Measurements from ENCODE around the gene TAGLN3. TPM values are rescaled to one million over a fixed set of nuclear protein-coding genes. Genes with fewer than 3 reads are reported as not detected.

Gene TAGLN3
- not detected for total RNA-seq

DNA sequence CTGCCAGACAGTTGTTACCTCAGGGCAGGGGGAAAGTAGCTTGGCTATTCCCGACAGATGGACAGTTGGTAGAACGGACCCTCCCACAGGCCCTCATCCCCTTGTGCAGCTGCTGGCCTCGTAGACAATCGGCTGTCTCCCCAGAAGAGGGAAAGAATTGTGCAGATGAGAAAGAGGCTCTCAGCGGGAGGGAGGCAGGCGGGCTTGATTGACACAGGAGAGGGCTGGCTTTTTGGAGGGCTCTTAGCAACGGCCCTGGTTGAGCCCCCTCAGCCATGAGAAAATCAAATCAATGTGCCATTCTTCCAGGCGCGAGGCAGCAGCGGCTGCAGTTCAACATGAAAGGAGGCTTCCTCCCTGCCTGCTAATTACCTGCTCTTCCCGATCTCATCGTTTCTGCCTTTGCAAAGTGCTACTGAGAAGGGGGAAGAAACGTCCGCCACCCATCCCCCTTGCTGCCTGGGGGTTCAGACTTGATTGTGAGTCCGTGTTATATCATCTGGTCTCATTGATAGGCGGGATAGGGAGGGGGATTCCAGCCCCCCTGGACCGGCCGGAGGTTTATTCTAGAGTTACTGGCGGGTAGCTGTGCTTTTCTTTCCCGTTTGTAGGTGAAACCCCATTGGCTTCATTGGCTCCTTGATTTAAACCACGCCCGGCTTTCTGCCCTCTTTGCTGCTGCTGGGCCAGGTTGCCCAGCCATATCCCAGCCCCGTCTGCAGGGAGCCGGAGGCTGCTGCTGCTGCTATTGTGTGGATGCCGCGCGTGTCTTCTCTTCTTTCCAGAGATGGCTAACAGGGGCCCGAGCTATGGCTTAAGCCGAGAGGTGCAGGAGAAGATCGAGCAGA lies at the start of gene TAGLN3:
TSS of gene TAGLN3 (plus strand) at position 287 of the 848 bp plus-strand sequence. CDS start at position 788, 501 bp downstream.
- H3K4me1 ChIP-seq = no peaks in the 10 kb centered on the region
- DNase-seq (ENCODE audit: low spot score in 2 of 2) = no peak
- intact Hi-C loops (cut with DNase I; ENCODE audit: low total_unique reads) = loop anchor here (5.0 kb wide), 1 partner anchor 1388 kb away; no protein-coding TSS in a partner anchor
- no peaks in the 10 kb centered on the region for H3K36me3 ChIP-seq
- H3K9me3 ChIP-seq = no peaks in the 10 kb centered on the region
- H3K27me3 ChIP-seq = no peaks in the 10 kb centered on the region
- H3K27ac ChIP-seq = no peak within 1 kb of the TSS
- H3K4me3 ChIP-seq = peak within 1 kb of the TSS; percentile 15 to 67 (median 43)
- TF ChIP-seq POLR2A (IDR thresholded peaks at IDR 0.05) = no peak
- TF ChIP-seq, protein P1, sequence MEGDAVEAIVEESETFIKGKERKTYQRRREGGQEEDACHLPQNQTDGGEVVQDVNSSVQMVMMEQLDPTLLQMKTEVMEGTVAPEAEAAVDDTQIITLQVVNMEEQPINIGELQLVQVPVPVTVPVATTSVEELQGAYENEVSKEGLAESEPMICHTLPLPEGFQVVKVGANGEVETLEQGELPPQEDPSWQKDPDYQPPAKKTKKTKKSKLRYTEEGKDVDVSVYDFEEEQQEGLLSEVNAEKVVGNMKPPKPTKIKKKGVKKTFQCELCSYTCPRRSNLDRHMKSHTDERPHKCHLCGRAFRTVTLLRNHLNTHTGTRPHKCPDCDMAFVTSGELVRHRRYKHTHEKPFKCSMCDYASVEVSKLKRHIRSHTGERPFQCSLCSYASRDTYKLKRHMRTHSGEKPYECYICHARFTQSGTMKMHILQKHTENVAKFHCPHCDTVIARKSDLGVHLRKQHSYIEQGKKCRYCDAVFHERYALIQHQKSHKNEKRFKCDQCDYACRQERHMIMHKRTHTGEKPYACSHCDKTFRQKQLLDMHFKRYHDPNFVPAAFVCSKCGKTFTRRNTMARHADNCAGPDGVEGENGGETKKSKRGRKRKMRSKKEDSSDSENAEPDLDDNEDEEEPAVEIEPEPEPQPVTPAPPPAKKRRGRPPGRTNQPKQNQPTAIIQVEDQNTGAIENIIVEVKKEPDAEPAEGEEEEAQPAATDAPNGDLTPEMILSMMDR (IDR thresholded peaks at IDR 0.05) = no peak

DNA sequence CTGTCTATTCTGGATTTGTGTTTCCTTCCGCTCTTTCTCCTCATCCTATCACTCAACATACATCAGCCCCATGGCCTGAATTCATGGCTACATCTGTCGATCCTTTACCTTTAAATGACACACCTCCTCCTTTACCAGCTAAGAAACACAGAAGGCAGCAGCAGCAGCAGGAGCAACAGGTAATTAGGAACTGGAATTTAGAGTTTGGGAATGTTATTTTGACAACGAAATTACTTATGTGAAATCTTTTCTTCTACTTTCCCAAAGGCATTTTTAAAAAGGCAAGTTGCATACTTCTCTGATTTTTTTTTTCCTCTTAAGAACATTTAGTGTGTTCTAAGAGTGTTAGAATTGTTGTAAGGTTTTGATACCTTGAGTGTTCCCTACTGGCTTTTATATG lies 49.0 kb upstream of the TAGLN3 start:
- no peaks in the 10 kb centered on the region for H3K4me1 ChIP-seq
- no peak overlapping the region for H3K4me3 ChIP-seq
- DNase-seq (ENCODE audit: low spot score in 2 of 2) = no peak
- no peaks in the 10 kb centered on the region for H3K9me3 ChIP-seq
- H3K27me3 ChIP-seq = no peaks in the 10 kb centered on the region
- no peak overlapping the region for H3K27ac ChIP-seq
- intact Hi-C loops (cut with DNase I; ENCODE audit: low total_unique reads) = loop anchor here (10.0 kb wide), 1 partner anchor 675 kb away; no protein-coding TSS in a partner anchor
- no peaks in the 10 kb centered on the region for H3K36me3 ChIP-seq
- TF ChIP-seq, protein P1 (IDR thresholded peaks at IDR 0.05) = no peak
- TF ChIP-seq POLR2AphosphoS5 (IDR thresholded peaks at IDR 0.05) = no peak
- no peak for TF ChIP-seq POLR2A (IDR thresholded peaks at IDR 0.05)

DNA sequence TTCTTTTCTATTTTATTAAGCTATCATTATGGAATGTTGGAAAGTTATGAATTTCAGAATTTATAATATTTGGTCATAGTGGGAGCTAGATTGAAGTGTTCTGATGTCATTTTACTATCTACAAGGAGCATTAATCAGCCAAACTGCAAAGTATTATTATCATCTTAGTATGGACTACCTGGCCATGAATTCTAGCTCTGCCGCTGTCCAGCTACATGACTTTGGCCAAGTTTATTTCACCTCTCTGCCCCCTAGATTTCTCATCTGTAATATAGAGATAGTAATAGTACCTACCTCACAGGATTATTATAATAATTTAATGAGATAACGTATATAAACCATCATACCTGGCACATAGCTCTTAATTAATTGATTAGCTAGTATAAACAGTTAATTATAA lies 47.7 kb upstream of the TAGLN3 start:
- Histone ChIP-seq H3K36me3 (no peaks in the 10 kb centered on the region), H3K4me1 (no peaks in the 10 kb centered on the region), H3K27ac (no peak overlapping the region), H3K27me3 (no peaks in the 10 kb centered on the region), H3K9me3 (no peaks in the 10 kb centered on the region), H3K4me3 (no peak overlapping the region)
- intact Hi-C loops (cut with DNase I; ENCODE audit: low total_unique reads) = loop anchor here (10.0 kb wide), 1 partner anchor 674 kb away; no protein-coding TSS in a partner anchor
- no peak for TF ChIP-seq POLR2A (IDR thresholded peaks at IDR 0.05)
- TF ChIP-seq, protein P1 (IDR thresholded peaks at IDR 0.05) = no peak
- TF ChIP-seq POLR2AphosphoS5 (IDR thresholded peaks at IDR 0.05) = no peak
- DNase-seq (ENCODE audit: low spot score in 2 of 2) = no peak

DNA sequence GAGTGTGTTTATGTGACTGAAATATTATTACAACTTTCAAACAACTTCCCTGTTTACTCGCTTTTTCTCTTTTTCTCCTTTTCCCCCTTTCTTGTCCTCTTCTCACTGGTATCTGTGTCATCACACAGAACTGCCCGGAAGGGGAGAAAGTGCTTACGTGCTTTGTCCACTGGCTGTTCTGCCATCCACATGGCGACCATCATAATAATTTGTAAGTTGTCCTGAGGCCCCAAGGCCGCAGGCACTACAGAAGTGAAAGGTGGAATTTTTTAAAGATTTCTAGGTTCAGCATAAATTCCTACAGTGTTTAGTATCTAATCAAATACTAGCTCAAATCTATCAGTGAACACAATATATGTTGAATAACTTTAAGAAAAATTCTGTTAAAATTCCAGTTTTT lies 46.6 kb upstream of the TAGLN3 start:
- Histone ChIP-seq H3K36me3 (no peaks in the 10 kb centered on the region), H3K4me3 (no peak overlapping the region)

More for the DNA sequence above, 46.6 kb upstream of the TAGLN3 start:
- no peaks in the 10 kb centered on the region for H3K27me3 ChIP-seq
- no peaks in the 10 kb centered on the region for H3K4me1 ChIP-seq
- no peak overlapping the region for H3K27ac ChIP-seq
- intact Hi-C loops (cut with DNase I; ENCODE audit: low total_unique reads) = loop anchor here (10.0 kb wide), 1 partner anchor 673 kb away; no protein-coding TSS in a partner anchor
- no peaks in the 10 kb centered on the region for H3K9me3 ChIP-seq
- TF ChIP-seq, protein P1 (IDR thresholded peaks at IDR 0.05) = no peak
- TF ChIP-seq POLR2AphosphoS5 (IDR thresholded peaks at IDR 0.05) (no peak), POLR2A (IDR thresholded peaks at IDR 0.05) (no peak)
- no peak for DNase-seq (ENCODE audit: low spot score in 2 of 2)
